Liver (tissue), 3 donors: Measurements from ENCODE around the gene ORC4.

Experiments
- RXRA ChIP-seq, 2 donors: IDR thresholded peaks; 2 replicates each; pipeline ENCODE4 v1.6.1; 2017 to 2018; ENCODE audit warnings: antibody characterized with exemption in 2 of 2, mild to moderate bottlenecking in 1 of 2
- YY1 ChIP-seq: IDR thresholded peaks from 2 replicates; pipeline ENCODE4 v1.6.1; 2016; ENCODE audit warnings: antibody characterized with exemption, mild to moderate bottlenecking
- TF ChIP-seq, protein P1 (sequence below): fragments of 150-350 bp; IDR thresholded peaks from 2 replicates; pipeline ENCODE4 v1.5.1; 2017; ENCODE audit warnings: improper control_type of control experiment, low read depth, low read length; ENCODE audit not compliant: missing input control
- TF ChIP-seq, protein P2 (sequence below): IDR thresholded peaks from 2 replicates; pipeline ENCODE4 v1.6.1; 2016; ENCODE audit warnings: antibody characterized with exemption, mild to moderate bottlenecking
- TF ChIP-seq, protein P3 (sequence below): IDR thresholded peaks from 2 replicates; pipeline ENCODE4 v1.6.1; 2016; ENCODE audit warnings: antibody characterized with exemption
- donor health status: healthy.
- donor health status: healthy.

DNA sequence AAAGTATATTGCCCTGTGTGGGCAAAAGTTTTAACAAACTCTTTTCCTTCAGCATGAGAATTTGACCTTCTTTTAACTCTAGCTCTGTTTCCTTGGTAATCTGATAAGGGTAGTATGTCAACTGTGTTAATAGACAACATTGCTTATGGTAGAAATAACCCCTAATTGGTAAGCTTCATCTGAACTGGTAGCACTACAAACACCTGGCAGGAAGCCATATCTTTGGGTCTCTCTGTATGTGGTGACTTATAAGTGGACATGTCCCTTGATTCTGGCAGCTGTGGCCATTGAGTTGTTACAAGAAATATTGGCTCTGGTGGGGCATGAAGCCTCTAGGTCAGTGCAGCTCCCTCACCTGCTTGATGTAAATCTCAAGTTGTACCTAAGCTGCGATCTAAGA lies 47.3 kb upstream of the ORC4 start:
- TF ChIP-seq RXRA (IDR thresholded peaks at IDR 0.05) (no peak), YY1 (no peak)
- TF ChIP-seq, protein P1, sequence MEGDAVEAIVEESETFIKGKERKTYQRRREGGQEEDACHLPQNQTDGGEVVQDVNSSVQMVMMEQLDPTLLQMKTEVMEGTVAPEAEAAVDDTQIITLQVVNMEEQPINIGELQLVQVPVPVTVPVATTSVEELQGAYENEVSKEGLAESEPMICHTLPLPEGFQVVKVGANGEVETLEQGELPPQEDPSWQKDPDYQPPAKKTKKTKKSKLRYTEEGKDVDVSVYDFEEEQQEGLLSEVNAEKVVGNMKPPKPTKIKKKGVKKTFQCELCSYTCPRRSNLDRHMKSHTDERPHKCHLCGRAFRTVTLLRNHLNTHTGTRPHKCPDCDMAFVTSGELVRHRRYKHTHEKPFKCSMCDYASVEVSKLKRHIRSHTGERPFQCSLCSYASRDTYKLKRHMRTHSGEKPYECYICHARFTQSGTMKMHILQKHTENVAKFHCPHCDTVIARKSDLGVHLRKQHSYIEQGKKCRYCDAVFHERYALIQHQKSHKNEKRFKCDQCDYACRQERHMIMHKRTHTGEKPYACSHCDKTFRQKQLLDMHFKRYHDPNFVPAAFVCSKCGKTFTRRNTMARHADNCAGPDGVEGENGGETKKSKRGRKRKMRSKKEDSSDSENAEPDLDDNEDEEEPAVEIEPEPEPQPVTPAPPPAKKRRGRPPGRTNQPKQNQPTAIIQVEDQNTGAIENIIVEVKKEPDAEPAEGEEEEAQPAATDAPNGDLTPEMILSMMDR = no peak
- TF ChIP-seq, protein P2, sequence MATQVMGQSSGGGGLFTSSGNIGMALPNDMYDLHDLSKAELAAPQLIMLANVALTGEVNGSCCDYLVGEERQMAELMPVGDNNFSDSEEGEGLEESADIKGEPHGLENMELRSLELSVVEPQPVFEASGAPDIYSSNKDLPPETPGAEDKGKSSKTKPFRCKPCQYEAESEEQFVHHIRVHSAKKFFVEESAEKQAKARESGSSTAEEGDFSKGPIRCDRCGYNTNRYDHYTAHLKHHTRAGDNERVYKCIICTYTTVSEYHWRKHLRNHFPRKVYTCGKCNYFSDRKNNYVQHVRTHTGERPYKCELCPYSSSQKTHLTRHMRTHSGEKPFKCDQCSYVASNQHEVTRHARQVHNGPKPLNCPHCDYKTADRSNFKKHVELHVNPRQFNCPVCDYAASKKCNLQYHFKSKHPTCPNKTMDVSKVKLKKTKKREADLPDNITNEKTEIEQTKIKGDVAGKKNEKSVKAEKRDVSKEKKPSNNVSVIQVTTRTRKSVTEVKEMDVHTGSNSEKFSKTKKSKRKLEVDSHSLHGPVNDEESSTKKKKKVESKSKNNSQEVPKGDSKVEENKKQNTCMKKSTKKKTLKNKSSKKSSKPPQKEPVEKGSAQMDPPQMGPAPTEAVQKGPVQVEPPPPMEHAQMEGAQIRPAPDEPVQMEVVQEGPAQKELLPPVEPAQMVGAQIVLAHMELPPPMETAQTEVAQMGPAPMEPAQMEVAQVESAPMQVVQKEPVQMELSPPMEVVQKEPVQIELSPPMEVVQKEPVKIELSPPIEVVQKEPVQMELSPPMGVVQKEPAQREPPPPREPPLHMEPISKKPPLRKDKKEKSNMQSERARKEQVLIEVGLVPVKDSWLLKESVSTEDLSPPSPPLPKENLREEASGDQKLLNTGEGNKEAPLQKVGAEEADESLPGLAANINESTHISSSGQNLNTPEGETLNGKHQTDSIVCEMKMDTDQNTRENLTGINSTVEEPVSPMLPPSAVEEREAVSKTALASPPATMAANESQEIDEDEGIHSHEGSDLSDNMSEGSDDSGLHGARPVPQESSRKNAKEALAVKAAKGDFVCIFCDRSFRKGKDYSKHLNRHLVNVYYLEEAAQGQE = no peak
- TF ChIP-seq, protein P3, sequence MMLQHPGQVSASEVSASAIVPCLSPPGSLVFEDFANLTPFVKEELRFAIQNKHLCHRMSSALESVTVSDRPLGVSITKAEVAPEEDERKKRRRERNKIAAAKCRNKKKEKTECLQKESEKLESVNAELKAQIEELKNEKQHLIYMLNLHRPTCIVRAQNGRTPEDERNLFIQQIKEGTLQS = no peak
